ENCODE measurements around the gene HIBADH.

DNA sequence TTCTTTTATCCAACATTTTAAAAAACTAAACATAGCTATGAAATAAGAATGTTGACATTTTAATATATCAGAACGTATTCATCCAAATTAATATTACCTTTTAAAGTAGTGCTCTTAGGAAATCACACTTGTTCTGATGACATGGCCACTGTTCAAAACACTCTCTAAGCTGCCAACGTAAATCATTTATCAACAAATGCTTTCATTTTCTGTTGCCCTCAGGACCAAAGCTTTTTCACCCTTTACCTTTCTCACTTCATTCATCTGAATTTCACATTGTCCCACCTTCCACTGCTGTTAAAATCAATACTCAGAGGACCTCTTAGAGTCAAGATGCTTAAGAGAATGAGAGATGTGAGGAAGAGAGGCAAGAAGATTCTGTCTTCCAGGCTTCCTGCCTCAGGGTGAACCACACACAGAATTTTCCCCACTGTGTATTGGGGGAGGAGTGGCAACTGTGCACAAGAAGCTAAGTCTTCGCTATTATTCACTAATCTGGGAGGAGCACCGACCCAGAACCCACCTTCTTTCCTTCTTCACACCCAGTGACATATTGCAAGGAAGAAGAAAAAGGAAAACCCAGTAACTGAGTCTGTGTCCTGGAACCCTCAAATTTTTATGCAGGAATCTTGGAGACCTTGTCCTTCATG is 21.0 kb downstream of the HIBADH start:
- TF ChIP-seq, protein P1, sequence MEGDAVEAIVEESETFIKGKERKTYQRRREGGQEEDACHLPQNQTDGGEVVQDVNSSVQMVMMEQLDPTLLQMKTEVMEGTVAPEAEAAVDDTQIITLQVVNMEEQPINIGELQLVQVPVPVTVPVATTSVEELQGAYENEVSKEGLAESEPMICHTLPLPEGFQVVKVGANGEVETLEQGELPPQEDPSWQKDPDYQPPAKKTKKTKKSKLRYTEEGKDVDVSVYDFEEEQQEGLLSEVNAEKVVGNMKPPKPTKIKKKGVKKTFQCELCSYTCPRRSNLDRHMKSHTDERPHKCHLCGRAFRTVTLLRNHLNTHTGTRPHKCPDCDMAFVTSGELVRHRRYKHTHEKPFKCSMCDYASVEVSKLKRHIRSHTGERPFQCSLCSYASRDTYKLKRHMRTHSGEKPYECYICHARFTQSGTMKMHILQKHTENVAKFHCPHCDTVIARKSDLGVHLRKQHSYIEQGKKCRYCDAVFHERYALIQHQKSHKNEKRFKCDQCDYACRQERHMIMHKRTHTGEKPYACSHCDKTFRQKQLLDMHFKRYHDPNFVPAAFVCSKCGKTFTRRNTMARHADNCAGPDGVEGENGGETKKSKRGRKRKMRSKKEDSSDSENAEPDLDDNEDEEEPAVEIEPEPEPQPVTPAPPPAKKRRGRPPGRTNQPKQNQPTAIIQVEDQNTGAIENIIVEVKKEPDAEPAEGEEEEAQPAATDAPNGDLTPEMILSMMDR (conservative IDR thresholded peaks at IDR 0.05; ENCODE audit: low read length), result no peak
- no peak for TF ChIP-seq EZH2phosphoT487 (IDR thresholded peaks at IDR 0.05; ENCODE audit: borderline replicate concordance)

Data from Loucy (cell line).